ENCODE results near the gene SLC6A9.

- TF ChIP-seq, protein P1, sequence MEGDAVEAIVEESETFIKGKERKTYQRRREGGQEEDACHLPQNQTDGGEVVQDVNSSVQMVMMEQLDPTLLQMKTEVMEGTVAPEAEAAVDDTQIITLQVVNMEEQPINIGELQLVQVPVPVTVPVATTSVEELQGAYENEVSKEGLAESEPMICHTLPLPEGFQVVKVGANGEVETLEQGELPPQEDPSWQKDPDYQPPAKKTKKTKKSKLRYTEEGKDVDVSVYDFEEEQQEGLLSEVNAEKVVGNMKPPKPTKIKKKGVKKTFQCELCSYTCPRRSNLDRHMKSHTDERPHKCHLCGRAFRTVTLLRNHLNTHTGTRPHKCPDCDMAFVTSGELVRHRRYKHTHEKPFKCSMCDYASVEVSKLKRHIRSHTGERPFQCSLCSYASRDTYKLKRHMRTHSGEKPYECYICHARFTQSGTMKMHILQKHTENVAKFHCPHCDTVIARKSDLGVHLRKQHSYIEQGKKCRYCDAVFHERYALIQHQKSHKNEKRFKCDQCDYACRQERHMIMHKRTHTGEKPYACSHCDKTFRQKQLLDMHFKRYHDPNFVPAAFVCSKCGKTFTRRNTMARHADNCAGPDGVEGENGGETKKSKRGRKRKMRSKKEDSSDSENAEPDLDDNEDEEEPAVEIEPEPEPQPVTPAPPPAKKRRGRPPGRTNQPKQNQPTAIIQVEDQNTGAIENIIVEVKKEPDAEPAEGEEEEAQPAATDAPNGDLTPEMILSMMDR (IDR thresholded peaks at IDR 0.05; ENCODE audit: poor library complexity): no peak
- no peak for TF ChIP-seq EZH2 (IDR thresholded peaks at IDR 0.05; ENCODE audit: borderline replicate concordance)
These were observed 61.9 kb downstream of the SLC6A9 start for GRCh38 chr1:43969416-43969745.

All from hepatocyte (in vitro differentiated cells).